Myocyte (in vitro differentiated cells): ENCODE measurements around the gene LRRC18. TPM values are rescaled to one million over a fixed set of nuclear protein-coding genes. Genes with fewer than 3 reads are reported as not detected.
A peak's percentile ranks its signal among the peaks of the same experiment; 100 is the strongest.

ENCODE experiments used
- DNase-seq: peaks from one replicate; pipeline ENCODE4 v3.0.0-alpha.2; 2012; ENCODE audit warnings: low read depth
- total RNA-seq: library from RNA; depleted of rRNA; stranded (reverse); fragments of >200 nt; gene quantifications from 2 replicates; pipeline ENCODE4 v1.2.3, GENCODE V29; 2014

The LRRC18 gene
- total RNA-seq, 1 donor from 2014 or later: not detected

DNA sequence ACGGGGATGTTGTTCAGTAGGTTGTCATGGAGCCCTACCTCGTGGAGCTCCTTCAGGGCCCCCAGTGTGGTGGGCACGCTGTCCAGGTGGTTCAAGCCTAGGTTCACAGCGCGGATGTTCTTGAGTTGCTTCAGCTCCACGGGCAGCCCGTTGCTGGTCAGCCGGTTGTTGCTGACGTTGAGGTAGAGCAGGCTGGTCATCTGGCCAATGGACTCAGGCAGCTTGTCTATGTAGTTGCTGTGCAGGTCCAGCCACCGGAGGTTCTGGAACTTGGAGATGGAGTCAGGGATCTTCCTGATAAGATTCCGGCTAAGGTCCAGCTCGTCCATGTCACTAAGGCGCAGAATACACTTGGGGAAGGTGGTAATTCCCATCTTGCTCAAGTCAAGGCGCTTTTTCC is 26.0 kb downstream of the LRRC18 start:
- no peak for DNase-seq

DNA sequence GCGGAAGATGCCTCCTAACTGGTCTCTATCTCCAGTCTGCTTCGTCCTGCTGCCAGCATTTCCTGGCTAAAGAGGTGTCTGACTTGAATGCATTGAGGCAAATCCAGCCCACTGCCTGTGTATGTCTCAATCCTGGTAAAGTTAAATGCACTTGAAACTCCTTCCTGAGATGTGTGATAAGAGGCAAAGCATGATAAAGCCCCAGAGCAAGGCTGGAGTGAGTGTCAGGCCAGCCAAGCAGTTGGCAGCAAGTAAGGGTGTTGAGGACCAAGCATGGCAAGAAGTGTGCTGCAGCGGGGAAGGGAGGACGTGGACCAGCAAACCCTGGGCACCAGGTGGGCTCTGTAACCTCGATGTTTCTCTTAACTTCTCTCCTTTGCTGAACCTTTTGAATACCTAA is 29.1 kb downstream of the LRRC18 start:
- DNase-seq: no peak

DNA sequence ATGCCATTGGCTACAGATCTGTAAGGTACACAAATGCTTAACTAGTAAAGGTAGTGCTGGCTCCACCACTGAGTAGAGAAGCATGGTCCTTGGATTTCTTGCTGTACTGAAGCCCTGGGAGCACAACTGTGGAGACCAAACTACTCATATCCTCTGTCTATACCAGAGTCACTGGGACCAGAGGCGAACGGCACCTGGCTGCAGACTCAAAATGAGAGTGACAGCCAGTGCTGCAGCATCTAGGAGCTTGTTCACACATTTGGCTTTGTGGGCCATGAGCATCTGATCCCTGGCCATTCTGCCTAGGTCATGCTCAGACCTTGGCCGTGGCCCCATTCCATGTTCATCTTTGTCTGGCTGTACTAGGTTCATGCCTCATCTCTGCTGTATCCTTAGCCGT is 31.9 kb downstream of the LRRC18 start:
- DNase-seq: no peak

DNA sequence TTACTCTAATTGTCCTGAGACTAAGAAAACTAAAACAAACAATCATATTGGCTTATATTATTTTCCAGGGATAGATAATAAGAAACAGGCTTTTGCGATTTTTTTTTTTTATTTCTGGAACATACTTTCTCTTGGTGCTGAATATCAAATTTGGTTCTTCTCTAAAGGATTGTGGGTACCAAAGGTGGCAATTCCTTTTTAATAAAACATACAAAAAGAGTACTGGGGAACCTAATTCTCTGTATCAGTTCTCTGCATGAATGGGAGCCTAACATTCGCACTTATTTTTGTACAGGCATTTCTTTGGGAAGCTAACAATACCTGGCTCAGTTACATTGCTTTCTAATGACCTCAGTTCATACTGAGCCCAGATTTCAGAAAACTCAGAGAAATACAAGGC is 32.8 kb downstream of the LRRC18 start:
- no peak for DNase-seq

DNA sequence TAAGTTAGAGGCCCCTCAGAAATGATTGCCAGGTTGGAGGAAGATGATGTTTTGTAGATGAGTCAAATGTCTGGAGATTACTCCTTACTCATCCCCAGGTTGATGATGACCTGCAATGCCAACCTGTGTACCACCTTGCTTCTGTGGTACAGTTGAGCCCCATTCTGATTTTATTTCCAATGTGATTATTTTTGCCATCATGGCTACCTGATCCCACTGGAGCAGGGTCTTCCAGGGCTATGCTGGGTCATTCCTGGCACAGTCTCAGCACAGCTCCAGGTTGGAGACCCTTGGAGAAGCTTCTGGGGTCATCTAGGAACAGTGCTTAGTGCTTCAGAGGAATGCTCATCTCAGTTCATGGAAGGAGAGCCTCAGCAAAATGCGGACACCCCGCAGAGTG is 34.3 kb downstream of the LRRC18 start:
- no peak for DNase-seq

DNA sequence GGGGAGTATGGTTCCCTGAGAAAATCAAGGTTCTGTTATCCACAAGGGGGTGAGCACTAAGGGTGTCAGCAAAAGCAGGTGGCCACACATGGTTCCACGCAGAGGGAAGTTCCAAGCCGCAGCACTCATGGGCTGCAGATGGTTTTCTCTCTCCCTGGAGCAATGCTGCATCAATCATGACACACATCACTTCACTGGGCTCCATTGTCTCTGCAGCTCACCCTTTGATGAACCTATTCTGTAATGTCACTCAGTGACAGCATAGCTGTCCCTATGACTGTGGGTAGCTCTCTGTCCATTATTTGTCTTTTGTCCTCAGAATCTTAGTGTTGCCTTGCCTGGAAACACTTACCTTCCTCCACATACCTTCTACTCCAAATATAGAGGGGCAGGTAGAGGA is 34.8 kb downstream of the LRRC18 start:
- no peak for DNase-seq

DNA sequence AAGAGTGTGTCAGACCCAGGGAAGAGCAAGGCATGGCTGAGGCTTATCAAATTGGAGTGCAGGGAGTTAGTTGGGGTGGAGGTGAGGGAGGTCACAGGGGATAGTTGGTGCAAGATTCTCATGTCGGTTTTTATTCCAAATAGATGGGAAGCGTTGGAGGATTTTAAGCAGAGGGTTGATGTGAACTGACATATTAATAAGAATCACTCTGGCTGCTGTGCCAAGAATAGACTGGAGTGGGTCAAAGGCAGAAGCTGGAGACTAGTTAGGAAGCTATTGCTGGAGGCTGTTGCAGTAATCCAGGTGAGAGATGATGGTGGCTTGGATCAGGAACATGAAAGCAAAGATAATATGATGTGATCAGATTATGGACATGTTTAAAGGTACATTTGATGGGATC is 36.5 kb downstream of the LRRC18 start:
- DNase-seq: no peak

DNA sequence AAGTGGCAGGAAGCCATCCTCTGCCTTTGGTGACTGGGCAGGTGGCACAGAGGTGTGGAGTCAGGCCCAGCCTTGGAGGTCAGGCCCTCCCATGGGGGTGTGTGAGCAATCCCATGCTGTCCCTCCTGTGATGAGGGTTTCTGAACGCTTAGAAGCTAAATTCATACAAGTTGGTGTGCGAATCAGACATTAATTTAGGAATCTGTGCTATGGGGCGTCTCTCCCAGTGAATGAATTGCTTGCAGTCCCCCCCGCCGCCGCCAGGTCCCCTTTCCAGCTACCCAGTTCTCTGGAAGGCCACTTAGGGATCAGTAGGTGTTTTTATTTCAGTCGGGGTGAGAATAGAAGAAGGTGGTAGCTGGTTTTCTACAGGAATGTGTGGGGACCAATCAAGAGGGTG is 37.5 kb downstream of the LRRC18 start:
- DNase-seq: no peak

DNA sequence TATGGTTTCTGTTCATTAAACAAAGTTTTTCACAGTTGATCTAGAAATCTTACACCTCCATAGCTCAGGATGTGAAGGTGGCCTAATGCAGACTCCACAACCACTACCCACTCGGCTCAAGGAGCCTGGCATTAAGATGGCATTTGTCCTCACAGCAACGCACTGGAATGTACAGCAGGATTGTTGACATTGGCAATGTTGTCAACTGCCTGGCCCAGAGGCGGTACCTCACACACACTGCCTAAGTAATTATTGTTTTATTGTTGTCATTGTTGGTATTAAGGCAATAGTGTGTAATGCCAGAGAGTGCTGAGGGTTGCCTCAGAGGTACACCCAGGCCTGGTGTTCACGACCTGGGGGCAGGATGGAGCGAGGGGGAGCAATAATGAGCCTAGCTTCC is 38.3 kb downstream of the LRRC18 start:
- no peak for DNase-seq

DNA sequence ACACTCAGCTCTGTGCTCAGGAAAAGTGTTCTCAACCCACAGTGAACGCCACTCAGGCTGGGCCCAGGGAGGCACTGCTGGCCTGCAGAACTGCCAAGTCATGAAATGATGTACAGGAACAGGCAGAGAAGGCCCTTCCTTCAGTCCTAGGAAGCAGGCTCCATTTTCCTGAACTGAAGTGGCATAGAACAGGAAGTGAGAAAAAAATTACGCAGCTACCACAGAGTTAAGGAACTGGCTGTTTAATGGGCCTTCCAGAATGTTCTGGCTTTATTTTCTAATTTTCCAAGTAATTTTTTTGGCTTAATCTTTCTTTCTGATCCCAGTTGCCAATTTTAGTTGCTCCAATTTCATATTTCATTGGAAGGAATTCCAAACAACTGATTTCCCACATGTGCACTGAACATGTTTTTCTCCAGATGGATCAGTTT is 39.3 kb downstream of the LRRC18 start:
- DNase-seq: no peak

DNA sequence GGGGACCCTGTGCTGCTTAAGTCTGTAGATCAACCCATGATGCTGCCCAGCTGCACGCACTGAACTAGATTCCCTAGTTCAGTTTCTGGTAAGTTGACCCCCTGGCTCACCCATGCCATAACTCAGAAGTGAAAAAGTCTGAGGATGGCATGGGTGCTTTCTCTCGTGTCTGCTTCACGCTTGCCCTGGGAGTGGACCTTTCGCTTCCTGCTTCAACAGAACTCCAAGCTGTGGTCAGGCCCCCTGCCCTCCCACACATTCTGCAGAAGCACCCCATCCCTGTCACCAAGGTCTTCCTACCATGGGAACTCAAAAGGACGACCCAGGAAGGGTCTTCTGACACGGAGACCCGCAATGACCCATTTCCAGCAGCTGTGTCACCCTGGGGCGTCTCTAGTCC is 39.9 kb downstream of the LRRC18 start:
- no peak for DNase-seq

DNA sequence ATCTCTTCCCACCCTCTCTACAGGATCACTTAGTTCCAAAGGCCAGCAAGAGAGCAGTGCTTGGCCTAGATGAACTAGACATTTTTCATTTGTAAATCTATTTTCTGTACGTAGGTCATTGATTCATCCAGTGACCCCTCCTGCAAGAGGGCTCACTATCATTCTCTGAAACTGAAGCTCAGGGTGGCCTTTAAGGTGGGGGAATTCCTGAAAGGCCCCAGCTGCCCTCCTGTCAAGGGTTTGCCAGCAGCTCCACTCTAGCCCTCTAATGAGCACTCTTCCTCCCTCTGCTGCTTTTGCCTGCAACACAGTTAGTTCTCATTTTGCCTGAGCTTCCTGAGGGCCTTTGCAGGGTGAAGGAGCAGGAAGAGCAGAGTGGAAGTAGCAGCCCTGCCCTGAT is 41.2 kb downstream of the LRRC18 start:
- no peak for DNase-seq

DNA sequence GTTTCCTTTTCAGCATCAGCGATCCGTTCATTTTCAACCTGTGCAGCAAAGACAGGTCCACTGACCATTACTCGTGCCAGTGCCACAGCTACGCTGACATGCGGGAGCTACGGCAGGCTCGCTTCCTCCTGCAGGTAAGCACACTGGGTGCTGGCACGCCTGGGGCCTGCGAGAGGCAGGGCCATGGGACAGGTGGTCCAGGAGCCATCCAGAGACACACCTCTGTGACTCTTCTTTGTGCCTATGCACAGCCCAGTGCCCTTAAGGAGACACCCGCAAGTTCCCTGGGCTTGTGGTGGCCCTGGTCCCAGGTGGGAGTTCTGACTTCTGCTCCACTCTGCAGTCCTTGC is 42.2 kb downstream of the LRRC18 start:
- DNase-seq: no peak

DNA sequence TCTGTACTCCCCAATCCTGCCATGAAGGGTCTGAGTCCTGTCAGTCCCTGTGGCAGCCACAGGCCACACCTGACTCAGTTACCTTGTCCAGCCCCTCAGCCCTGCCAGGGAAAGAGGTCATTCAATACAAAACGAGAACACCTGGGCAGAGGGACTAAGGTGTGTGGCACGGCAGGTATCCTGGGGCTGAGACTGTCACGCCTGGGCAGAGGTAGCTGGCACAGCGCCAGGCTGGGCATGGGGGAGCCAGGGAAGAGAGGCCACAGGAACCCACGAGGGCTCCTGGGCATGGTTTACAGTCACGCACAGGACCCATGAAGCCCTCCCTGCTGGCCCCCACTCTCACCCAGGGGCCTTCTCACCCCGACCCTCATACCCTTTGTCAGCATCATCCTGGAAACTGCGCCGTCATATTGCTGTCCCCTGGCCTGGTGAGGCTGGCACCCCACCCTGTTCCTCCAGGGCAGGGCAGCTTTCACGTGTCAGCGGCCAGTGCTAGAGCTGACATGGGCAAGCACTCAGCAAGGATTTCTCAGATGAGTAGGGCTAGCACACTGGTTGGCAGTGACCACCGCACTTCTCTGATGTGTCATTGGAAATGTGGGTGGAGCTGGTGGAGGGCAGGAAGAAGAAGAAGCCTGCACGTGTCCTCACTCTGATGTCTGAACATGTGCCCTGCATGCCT is 42.7 kb downstream of the LRRC18 start:
- DNase-seq: no peak

DNA sequence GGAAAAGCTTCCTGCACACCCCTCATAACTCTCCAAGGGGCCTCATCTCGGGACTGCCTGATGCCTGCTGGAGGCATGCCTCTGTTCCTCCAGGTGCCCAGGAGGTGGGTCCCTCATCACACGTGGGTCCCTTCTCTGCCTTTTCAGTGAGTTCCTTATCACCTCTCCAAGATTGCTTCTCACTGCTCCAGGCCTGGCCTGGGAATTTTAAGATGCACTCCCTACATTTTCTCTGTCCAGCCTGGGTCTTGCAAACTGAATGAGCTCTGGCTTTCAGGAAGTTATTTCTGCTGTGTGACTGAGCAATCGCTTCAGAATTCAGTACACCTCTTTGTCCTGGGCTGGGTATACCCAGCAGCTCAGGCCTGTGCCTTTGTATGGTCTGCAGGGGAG is 43.8 kb downstream of the LRRC18 start:
- DNase-seq: no peak

DNA sequence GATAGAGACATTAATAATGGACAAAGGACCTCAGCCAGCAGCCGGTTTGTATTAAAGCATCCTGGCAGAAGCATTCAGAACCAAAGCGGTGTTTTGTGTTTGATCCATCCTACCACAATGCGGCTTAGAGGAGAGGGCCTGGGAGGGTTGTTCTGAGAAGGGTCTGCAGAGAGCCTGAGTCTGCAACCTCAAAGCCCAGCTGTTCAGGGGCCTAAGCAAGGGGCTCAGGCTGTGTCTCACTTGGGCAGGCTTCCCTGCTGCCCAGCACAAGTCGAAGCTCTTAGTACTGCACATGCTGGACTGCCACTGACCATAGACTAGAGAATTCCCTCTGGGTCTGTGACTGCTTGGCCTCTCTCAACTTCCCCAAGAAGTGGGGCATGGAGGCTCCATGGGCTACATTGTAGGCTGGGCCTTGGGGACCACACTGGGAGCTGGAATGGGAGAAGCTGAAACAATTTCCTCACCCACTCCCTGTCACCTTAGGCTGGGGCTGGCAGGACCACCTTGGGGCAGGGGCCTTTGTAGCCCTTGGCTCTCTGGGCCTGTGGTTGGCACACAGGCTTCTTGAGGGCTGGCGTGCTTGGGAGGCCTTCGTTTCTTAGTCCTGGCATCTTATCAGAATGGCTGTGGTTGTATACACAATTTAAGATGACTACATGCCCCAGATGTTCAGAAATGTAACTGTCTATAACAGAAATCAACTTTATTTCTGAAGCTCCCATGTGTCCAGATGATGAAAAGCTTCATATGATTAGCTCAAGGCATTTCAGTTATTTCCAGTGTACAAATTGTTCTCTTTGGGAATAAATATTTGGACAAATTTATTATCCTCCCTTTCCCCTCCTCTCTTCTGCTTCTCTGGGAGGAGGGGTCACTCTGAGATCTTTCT is 44.5 kb downstream of the LRRC18 start:
- peak; percentile 3 for DNase-seq

DNA sequence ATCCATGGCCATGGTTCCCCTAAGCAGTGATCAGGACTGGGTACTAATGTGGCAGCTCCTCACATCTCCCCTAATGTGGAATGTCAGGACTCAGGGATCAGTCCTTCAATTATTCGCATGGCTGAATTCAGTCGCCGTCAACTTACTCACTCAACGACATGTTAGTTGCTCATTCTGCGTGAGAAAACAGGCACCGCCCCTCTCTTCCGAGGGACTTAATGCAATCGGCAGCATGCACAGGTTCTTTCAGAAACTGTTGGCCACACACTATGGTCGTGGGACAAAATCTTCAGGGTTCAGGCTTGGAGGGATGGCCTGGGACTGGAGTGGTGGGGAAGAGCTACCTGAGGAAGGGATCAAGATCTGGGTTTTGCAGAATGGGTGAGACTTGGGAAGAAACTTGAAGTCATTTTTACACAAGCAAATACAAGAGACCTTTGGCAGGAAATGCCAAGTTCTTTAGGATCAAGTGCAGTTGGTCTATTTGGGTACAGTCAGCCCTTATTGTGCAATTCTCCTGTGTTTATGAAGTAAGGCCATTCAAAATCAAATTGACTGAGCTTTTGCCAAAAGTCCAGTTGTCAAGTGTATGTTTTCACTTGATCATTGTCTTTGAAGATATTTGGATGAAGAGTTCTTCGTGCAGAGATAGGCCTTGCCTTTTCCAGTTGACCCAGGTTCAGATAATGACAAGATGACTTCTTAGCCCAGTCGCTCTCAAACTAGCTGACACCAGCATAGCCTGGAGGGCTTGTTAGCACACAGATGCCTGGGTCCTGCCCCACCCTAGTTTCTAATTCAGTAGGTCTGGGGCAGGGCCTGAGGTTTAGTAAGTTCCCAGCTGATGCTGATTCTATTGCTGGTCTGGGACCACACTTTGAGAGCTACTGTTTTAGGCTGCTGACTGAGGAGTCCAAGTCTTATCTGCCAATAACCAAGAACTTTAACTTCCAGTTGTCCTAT is 48.5 kb downstream of the LRRC18 start:
- DNase-seq: peak; percentile 7

DNA sequence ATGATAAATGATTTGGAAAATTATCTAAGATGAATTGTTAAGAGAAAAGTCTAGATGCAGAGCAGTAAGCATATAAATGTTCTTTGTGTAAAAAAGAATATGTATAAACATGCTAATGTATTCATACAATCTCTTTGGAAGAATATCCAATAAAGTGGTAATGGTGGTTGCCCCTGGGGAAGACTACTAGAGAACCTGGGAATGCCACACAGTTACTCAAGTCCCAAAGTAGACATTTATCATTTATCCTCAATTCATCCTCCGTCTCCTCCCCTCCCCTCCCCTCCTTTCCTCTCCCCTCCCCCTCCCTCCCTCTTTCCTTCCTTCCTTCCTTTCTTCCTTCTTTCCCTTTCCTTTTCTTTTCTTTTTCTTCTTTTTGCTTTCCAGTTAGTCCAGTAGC is 51.7 kb downstream of the LRRC18 start:
- DNase-seq: no peak

DNA sequence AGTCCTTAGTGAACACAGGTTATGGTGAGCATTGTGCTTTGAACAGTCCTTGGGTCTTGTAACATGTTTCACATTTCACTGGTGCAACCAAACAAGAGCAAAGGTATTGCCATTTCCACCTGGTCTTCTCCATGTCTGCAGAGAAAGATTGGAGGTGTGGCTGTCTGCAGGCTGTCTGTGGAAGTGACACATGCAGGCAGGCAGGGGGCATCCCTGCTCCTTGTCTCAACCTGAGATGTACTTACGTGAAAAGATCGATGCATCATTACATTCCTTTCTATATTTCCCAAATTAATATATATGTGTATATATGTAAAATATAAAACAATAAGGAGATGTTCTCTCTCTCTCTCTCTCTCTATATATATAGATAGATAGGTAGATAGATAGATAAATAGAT is 54.3 kb downstream of the LRRC18 start:
- no peak for DNase-seq

DNA sequence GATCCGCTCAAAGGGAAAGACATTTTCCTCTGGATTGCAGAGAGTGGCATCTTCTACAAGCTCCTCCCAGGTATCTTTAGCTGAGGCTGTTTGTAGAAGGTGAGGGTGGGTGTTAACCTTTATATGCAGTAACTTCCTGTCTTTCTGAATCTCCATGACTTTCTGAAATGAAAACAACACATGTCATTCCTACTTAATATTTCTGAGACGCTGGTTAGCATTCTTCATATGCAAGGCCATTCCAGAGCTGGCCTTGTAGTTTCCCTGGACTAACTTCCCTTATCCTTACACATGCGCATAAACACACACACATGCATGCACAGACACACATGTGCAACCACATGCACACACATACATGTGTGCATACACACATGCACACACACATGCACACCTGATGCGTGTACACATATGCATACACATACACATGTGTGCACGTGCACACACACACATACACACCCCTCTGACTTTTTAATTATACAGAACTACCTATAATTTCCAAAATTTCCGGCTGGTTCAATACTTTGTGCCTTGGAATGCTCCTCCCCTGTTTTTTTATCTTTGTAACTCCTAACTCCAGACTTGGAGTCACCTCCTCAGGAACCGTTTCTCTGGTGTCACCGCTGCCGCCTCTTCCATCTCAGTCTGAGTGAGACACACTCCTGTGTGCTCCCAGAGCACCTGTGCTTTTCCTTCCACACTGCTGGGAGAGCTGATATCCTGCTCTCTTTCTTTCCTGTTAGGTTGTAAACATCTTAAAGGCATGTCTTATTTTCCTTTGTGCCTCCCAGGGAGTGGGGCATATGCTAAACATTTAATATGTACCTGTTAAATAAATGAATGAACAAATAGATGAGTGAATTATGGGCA is 55.2 kb downstream of the LRRC18 start:
- DNase-seq: no peak

DNA sequence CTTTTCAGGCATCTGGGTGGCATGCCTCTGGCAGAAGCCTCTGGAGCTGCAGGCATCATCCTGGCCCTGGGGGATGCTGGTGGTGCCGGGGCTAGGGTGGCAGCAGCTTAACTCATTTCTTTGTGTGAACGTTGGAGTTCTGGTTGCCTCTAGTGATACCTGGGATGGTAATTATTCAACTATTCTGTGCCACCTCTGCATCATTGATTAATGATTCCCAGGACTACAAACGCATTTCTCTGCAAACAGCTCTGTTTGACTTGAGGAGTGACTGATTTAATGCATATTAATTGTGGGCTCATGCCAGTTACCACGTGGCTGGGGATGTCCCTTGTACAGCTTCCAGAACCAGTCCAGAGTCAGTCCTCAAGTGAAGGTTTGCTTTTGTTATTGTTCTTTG is 55.9 kb downstream of the LRRC18 start:
- no peak for DNase-seq
